A673 (cell line): ENCODE measurements around the gene NAV2.

Experiments used
- EZH2 ChIP-seq: fragments of 200-600 bp; sonication (generic); IDR thresholded peaks from 2 replicates; pipeline ENCODE4 v1.6.1; 2017; ENCODE audit warnings: borderline replicate concordance, low read depth, mild to moderate bottlenecking, mixed read lengths, antibody characterized with exemption, low read length; ENCODE audit not compliant: poor library complexity, severe bottlenecking
- TF ChIP-seq, protein P1 (sequence below): fragments of 300-800, 200-600 bp; sonication (generic); conservative IDR thresholded peaks from 2 replicates; pipeline ENCODE4 v1.5.1; 2017; ENCODE audit warnings: low read depth, mild to moderate bottlenecking, antibody characterized with exemption, low read length, moderate library complexity, mixed read lengths

GRCh38 chr11:19912958-19913892 lies 200.6 kb downstream of the NAV2 start:
- TF ChIP-seq, protein P1, sequence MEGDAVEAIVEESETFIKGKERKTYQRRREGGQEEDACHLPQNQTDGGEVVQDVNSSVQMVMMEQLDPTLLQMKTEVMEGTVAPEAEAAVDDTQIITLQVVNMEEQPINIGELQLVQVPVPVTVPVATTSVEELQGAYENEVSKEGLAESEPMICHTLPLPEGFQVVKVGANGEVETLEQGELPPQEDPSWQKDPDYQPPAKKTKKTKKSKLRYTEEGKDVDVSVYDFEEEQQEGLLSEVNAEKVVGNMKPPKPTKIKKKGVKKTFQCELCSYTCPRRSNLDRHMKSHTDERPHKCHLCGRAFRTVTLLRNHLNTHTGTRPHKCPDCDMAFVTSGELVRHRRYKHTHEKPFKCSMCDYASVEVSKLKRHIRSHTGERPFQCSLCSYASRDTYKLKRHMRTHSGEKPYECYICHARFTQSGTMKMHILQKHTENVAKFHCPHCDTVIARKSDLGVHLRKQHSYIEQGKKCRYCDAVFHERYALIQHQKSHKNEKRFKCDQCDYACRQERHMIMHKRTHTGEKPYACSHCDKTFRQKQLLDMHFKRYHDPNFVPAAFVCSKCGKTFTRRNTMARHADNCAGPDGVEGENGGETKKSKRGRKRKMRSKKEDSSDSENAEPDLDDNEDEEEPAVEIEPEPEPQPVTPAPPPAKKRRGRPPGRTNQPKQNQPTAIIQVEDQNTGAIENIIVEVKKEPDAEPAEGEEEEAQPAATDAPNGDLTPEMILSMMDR, result no peak
- no peak for TF ChIP-seq EZH2
